Mesenteric fat pad (tissue), 1 donor: ENCODE data around the gene COQ5. TPM values are rescaled to one million over a fixed set of nuclear protein-coding genes. Genes with fewer than 3 reads are reported as not detected.
A peak's percentile ranks its signal among the peaks of the same experiment; 100 is the strongest.
"Not testable (repeated sequence)": the region's sequence is repeated elsewhere in the genome, so short reads cannot be mapped to it uniquely, and the experiment has no call there.

Experiments used
- DNase-seq: peaks from one replicate; pipeline ENCODE4 v3.0.0-alpha.2; 2020; ENCODE audit warnings: low spot score
- long read RNA-seq: library from polyadenylated mRNA; unstranded; transcript quantifications from one replicate; pipeline ENCODE4 v2.0.0, GENCODE V29; 2020
- total RNA-seq: library from RNA; stranded (reverse); fragmentation: NEBNext Ultra II Directional; extraction: Animal tissue kit (Norgen Biotek cat#: 25700); gene quantifications from one replicate; pipeline ENCODE4 v1.2.1, GENCODE V29; 2021
- donor health status: DM: yes; HTN: yes; CAD: no.

Gene COQ5, protein sequence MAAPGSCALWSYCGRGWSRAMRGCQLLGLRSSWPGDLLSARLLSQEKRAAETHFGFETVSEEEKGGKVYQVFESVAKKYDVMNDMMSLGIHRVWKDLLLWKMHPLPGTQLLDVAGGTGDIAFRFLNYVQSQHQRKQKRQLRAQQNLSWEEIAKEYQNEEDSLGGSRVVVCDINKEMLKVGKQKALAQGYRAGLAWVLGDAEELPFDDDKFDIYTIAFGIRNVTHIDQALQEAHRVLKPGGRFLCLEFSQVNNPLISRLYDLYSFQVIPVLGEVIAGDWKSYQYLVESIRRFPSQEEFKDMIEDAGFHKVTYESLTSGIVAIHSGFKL
- total RNA-seq: 23.3 TPM
- long read RNA-seq, transcript COQ5-201 (7 exons, 1,535 nt): major isoform, 166 of 187 reads
- long read RNA-seq, partial matches to known transcripts: 1 of 187 reads
- long read RNA-seq, other reads (novel, unspliced or antisense): 20 of 187 reads

DNA sequence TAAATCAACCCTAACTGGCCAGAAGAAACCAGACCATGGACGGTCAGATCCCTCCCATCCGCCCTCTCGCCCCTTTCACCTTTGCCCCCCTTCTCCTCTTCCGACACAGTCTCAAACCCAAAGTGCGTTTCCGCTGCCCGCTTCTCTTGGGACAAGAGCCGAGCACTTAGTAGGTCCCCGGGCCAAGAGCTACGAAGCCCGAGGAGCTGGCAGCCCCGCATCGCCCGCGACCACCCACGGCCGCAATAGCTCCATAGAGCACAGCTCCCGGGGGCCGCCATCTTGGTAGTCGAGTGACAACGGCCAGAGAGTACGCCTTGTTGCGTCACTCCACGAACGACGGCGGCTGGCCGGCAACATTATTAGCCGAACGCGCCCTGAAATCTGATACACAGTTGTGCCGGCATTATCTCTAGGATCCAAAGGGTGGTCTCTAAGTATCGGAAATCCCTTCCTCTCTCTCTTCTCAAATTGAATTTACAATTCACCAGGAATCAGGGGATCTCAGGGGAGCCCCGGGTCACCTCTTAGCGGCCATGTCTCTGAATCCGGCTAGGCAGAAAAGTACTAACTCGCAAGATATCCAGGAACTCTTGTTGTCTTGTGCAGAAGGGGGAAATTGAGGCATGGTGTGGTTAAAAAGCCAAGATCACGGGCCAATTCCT lies at the start of gene COQ5:
TSS of gene COQ5 (minus strand) at position 298 of the 665 bp plus-strand sequence. CDS start at position 281, 17 bp downstream.
- peak; percentile 97 for DNase-seq

DNA sequence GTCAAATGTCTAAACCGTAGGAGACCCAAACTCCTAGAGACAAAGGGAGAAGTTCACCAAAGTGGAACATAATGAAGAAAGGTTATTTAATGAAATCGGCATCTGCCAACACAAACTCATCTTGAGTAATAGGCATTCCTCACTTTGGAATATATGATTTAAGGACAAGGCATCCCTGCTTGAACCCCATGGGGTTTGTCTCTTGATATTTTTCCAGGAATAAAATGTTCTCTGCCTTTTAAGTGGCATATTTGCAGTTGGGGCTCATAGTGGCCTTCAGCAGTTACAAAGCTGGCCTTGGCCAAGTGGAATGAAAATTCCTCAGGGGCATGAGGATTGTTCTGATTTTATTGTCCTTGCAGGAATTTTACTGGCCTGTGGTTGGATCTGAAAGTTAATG lies 45.1 kb upstream of the COQ5 start:
- DNase-seq: no peak

DNA sequence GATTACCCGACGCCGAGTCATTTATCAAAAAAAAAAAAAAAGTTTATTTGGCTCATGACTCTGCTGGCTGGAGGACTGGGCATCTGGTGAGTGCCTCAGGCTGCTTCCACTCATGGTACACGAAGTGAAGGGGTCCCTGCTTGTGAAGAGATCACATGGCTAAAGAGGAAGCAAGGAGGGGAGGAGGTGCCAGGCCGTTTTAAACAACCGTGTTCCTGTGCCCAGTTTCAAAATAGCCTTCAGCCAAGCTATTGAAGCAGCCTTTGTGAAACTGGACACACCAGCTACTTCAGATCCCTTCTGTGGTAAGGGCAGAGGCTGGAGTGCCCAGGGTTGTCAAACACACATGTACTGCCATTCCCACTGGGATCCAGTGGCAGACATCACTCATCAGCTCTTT lies 44.6 kb upstream of the COQ5 start:
- no peak for DNase-seq

DNA sequence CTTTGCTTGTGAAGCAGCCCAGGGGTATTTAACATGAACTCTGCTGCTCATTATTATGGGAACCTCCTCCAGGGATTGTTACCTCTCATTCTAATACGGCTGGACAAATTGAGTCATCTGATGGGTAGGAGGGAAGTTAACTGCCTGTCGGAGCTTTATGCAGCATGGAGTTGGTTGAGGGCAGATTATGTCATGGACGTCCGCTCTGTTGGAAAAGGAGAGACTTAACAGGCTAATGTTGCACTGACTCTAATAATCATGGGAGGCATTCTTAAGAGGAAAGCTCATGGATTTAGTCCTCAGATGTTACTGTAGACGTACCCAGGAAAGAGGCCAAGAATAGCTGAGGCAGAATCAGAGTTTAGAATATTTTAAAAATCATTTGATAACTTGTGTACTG lies 42.3 kb upstream of the COQ5 start:
- no peak for DNase-seq

DNA sequence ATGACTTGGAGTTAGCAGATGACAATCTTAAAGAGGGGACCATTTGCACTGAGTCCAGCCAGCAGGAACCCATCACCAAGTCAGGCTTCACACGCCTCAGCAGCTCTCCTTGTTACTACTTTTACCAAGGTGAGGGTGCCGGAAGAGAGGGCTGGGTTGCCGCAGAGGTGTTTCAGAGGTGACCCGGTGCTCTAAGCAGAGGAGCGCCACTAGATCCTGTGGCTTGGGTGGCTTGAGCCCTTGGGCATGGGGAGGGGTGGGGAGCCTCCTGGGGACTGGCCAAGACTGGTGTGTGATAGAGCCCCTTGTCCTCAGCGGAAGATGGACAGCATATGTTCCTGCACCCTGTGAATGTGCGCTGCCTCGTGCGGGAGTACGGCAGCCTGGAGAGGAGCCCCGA lies 34.5 kb upstream of the COQ5 start:
- DNase-seq: no peak

DNA sequence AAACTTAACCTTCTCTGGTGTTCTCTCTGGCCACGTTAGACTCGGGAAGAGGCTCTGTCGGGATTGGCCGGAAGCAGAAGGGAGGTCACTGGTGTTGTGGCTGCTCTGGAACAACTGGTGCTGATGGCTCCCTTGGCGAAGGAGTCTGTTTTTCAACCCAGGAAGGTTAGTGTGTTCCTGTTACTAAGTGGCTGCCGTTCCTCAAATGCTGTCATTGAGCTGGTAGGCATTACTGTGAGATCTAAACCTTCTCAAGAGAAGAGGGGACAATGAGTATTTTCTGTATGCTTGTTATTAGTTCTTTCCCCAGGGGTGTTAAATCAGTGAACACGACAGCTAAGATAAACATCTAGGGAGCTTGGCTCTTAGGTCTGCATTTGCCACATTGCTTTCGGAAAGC lies 33.9 kb upstream of the COQ5 start:
- DNase-seq: no peak

DNA sequence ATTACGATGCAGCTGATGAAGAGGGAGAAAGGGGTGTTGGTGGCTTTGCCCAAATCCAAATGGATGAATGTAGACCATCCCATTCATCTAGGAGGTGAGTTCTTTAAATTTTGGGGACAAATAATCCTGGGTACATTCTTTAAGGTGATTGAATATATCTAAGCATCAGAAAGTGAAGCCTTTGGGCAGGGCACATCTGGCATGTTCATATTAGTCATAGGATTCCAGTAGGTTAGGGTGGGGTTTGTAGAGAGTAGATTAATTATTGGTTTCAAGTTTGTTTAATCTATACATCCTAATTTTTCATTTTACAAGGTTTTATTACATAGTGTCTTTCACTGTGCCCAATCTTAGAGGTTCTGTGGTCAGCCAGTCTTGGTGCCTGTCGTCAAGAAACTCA lies 28.6 kb upstream of the COQ5 start:
- DNase-seq: no peak

DNA sequence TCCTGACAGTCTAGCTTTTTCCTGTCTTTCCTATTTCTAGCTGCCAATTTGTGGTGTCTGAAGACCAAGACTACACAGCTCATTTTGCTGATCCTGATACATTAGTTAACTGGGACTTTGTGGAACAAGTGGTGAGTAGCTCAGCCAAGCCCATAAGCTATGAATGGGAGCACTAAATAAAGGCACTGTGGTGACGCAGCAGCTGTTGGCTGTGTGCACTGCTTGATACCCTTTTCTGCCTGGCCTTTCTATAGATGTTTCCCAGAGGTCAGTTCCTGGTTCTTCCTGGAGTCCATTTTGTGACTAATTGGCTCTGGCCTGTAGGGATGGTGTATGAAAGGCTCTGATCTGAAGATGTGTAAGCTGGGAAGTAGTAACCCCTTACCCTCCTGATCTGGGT lies 25.7 kb upstream of the COQ5 start:
- DNase-seq: no peak

DNA sequence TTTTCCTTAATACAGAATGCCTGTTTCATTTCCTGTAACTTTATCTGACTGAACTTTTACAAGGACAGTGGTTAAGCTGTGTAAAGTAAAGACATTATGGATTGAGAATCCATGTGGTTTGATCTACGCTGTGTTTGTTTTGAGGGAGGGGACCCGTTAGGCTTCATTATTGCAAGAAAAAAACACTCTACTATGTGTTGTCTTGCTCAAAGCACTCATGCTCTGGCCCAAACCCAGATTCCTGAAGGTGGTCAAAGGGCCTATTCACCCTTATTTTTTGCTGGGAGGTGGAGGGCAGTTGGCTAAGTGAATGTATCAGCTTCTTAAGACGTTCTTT lies 17.1 kb upstream of the COQ5 start:
- no peak for DNase-seq

DNA sequence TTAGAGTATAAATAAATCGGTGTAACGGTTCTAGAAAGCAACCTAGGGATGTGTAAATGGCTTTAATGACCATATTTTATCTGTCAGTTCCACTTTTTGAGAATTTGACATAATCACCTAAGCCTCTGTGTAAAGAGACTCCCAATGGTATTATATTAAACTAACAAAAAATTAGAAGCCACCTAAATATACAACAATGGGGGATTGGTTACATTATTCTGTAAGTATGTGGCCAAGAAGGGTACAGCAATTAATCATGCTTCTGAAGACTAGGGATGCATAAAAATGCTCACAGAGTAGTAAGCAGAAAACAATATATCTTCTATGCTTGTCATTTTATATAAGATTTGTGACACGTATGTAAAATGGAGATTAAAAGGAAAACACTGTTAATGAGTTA lies 15.7 kb upstream of the COQ5 start:
- no peak for DNase-seq

DNA sequence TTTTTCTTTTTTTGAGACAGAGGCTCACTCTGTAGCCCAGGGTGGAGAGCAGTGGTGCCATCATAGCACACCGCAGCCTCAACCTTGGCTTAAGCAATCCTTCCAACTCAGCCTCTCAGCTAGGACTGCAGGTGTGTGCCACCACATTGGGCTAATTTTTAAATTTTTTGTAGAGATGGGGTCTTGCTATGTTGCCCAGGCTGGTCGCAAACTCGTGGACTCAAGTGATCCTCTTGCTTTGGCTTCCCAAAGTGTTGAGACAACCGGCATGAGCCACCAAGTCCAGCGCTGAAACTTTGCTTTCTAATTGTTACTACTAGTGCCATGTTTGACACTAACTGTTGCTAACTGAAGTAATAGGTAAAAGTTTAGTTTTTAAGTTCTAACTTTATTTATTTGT lies 13.2 kb upstream of the COQ5 start:
- no peak for DNase-seq

DNA sequence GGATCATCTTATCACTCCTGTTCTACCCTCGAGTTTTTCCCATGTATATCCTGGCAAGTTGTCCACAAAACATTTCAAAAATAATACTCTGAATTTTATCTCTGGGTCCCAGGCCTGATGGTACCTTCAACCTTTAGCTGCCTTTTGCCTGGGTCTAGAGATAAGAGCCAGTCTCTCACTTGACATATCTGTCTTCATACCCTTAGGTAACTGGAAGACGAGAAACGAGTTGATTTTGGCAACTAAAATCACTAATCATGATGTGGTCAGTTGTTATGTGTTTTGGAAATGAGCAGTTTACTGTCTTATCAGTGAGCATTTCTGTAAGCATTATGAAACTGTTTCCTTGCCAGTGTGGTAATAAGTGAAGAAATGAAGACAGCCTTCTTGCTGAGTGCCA lies 11.5 kb upstream of the COQ5 start:
- DNase-seq: no peak

DNA sequence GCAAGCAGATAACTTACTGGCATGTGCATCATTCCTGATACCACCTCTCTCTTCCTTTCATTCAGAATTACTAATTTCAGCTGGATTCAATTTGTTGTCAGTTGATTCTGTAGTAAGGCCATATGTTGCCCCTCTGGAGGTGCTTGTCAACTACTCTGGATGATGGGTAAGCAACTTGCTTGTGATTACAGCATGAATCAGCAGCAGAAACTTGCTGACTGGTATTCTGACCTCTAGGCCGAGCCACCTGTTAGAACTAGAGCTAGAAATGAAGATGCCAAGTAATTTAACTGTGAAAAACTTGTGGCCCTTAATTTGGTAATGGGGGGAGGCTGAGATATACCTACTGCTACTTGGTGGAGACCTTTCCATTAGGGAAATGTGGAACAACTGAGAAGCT lies 10.3 kb upstream of the COQ5 start:
- no peak for DNase-seq

DNA sequence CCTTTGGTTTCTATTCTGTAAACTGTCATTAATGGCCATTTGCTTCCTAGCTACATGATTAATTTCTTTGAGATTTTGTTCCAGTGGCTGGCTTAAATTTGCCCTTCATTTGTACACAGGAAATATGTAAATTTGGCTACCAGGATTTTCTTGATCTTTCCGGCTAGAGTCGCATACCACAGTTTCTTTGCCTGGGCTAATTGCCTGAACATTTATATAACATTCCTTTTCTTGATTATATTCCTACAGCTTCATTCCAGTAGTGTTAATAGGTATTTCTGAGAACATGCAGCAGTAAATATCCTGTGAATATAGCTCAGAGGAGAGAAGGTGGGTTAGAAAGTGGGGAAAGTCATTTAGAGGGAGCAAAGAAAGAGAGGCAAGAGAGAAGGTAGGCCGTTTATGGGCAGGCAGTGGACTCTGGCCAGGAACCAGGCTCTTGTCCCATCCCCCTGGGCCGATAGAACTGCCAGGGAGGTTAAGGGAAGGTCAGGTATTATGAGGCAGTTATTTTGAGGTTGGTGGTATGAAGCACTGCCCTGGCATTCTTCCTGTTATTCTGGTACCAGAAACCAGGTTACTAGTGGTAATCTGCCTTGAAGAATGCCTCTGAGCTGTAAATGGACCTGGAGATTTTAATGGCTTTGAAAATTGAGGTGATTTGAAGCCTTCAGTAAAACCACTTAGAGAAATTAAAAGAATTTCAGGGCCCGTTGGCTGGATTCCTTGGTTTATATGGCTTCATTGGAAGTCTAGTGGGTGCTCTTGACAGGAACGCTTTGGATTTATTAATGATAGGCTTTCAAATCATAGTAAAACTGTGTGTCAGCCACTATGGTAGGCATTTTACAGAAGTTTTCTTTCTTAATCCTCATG lies 9.6 kb upstream of the COQ5 start:
- DNase-seq: no peak

DNA sequence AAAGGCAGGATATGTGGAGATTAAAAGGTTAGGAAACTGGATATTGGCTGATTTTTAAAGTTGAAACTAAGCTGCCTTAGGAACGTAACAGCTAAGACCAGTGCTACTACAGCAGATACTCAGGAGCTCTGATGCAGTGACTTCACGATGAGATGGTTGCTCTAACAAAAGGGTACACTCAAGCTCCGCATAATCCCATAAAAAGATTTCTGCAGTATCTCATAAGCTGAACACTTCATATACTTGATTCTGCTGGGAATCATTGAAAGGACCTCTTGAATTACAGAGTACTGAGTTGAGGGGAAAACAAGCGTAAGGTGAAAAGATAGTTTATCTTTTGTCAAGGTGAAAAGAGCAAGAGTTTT lies 8.9 kb upstream of the COQ5 start:
- no peak for DNase-seq

DNA sequence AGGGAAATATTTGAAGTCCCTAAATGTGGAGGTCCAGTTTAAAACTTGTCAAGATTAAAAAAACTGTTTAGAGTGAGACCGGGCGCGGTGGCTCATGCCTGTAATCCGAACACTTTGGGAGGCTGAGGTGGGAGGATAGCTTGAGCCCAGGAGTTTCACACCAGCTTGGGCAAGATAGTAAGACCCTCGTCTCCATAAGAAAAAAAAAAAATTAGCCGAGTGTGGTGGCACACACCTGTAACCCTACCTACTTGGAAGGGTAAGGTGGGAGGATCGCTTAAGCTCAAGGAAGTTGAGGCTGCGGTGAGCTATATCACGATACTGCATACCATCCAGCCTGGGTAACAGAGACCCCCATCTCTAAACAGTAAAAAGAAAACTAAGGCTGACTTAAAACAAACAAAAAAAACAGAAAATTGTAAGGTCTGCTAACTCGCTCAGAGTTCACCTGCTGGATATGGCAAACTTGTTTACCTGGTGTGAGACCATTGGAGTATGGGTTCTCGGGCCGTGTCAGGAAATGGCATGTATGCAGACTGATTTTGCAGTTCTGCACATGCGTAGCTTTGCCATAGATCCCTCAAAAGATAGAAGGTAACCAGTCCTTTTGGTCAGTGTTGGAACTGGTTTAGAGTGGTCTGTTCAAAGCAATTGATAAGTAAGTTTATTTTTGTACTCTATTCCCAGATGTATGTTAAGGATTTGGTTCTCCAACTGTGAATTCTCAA lies 7.3 kb upstream of the COQ5 start:
- no peak for DNase-seq

DNA sequence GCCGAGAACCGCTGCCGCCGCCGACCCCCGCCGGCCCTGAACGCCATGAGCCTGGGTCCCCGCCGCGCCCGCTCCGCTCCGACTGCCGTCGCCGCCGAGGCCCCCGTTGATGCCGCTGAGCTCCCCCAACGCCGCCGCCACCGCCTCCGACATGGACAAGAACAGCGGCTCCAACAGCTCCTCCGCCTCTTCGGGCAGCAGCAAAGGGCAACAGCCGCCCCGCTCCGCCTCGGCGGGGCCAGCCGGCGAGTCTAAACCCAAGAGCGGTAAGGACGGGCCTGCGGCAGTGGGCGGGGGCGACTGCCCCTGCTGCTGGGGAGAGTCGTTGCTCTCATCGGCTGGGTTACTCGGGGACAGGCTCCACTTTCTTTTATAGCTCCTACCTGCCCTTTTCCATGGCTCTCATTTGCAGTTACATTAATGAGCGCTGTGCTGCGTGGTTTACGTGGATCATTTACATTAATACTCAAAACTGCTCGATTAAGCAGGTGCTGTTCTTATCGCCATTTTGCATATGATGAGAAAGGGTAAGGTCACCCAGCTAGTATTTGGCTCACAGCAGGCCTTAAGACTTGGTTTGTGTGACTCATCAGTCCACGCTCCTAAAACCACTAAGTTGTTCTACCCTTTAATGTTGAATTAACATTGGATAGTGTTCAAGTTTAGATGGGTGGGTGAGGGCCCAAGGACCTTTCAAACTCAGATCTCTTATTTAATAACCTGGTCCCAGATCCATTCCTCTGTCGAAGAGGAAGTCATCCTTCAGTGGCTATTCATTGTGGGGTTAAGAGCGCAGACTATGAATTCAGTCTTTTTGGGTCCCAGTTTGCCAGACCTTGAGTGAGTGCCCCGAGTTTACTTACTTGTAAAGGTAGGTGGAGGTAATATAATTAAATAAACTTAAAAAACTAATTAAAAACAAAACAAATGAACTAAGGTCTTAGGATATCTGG lies 6.0 kb upstream of the COQ5 start:
- no peak for DNase-seq

DNA sequence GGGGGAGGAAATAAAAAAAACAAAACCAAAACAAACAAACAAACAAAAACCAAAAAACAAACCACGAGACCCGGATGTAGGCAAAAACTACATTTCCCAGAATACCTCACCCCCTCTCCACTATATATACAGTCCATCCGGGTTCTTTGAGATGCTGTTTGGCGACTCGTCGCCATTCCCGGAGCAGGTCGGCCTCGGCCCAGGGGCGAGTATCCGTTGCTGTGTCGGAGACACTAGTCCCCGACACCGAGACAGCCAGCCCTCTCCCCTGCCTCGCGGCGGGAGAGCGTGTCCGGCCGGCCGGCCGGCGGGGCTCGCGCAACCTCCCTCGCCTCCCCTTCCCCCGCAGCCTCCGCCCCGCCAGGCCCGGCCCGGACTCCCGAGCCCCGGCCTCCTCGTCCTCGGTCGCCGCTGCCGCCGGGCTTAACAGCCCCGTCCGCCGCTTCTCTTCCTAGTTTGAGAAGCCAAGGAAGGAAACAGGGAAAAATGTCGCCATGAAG lies 5.3 kb upstream of the COQ5 start, which contains the start of gene RNF10:
TSS of gene RNF10 (plus strand) at position 154 of the 500 bp plus-strand sequence. CDS start 456 bp downstream, outside the sequence.
- peak; percentile 90 for DNase-seq

DNA sequence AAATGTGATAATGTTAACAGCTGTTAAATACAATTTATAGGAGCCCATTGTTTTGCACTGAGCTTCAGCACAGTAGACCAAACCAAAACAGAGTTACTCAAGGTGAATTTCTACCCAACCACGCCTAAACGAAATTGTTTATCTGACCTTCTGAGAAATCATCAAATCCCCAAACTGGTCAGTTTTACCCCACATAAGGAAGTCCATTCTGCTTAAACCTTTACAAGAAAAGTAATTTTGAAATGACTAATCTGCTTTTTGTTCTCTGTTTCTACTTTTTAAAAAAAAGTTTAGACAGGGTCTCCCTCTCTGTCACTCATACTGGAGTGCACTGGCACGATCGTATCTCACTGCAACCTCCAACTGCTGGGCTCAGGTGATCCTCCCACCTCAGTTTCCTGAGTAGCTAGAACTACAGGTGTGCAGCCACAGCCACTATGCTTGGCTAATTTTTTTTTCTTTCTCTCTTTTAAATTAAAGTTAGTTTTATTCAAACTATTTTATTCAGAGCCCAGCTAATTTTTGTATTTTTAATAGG lies 3.8 kb upstream of the COQ5 start:
- no peak for DNase-seq

DNA sequence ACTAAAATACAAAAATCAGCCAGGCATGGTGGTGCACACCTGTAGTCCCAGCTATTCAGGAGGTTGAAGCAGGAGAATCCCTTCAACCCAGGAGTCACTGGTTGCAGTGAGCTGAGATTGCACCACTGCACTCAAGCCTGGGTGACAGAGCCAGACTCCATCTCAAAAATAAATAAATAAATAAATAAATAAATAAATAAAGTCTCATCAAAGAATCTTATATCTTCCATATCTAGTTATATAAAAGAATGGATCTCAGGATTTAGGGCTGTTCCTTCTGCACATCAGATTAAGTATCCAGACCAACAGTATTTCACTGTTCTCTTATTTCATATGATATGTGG lies 1.4 kb upstream of the COQ5 start:
- not testable (repeated sequence) for DNase-seq
